Astrocyte (in vitro differentiated cells and primary cell): Measurements from ENCODE around the gene CHN2. TPM values are rescaled to one million over a fixed set of nuclear protein-coding genes. Genes with fewer than 3 reads are reported as not detected.

Source experiments
- DNase-seq: peaks from one replicate; pipeline ENCODE4 v3.0.0-alpha.2; 2010; ENCODE audit warnings: low read depth
- FAIRE-seq: peaks from 2 replicates; lab custom pipeline; 2011; peaks lifted over from hg19 to GRCh38; lab: Jason Lieb, UNC
- H2AFZ ChIP-seq: 2 replicates; pipeline ENCODE4 v1.6.0; 2012; ENCODE audit warnings: low read depth, low read length, inconsistent platforms
- H3K27ac ChIP-seq: 2 replicates; pipeline ENCODE4 v1.5.1; 2011; ENCODE audit warnings: low read depth, low read length, inconsistent platforms
- H3K27me3 ChIP-seq: 2 replicates; pipeline ENCODE4 v1.6.0; 2011; ENCODE audit warnings: low read length, inconsistent platforms; ENCODE audit not compliant: insufficient read depth
- H3K36me3 ChIP-seq: 2 replicates; pipeline ENCODE4 v1.5.1; 2011; ENCODE audit warnings: low read length, inconsistent platforms; ENCODE audit not compliant: insufficient read depth
- H3K4me1 ChIP-seq: 2 replicates; pipeline ENCODE4 v1.5.1; 2011; ENCODE audit warnings: low read length, inconsistent platforms; ENCODE audit not compliant: insufficient read depth
- H3K4me2 ChIP-seq: 2 replicates; pipeline ENCODE4 v1.6.0; 2012; ENCODE audit warnings: low read length, inconsistent platforms
- H3K4me3 ChIP-seq: 2 replicates; pipeline ENCODE4 v1.5.1; 2011; ENCODE audit warnings: low read depth, mild to moderate bottlenecking, low read length, inconsistent platforms; ENCODE audit not compliant: insufficient read depth
- H3K79me2 ChIP-seq: 2 replicates; pipeline ENCODE4 v1.6.0; 2012; ENCODE audit warnings: mild to moderate bottlenecking, low read length, inconsistent platforms; ENCODE audit not compliant: insufficient read depth
- H3K9ac ChIP-seq: 2 replicates; pipeline ENCODE4 v1.6.0; 2012; ENCODE audit warnings: mild to moderate bottlenecking, low read length, inconsistent platforms
- H3K9me3 ChIP-seq: 2 replicates; pipeline ENCODE4 v1.5.1; 2012; ENCODE audit warnings: low read depth, mild to moderate bottlenecking, low read length, inconsistent platforms; ENCODE audit not compliant: insufficient read depth
- H4K20me1 ChIP-seq: 2 replicates; pipeline ENCODE4 v1.6.0; 2012; ENCODE audit warnings: low read length, inconsistent platforms; ENCODE audit not compliant: insufficient read depth
- H3K27ac Mint-ChIP-seq: one replicate; pipeline ENCODE4 v1.8.0; 2021; ENCODE audit warnings: mild to moderate bottlenecking, mixed read lengths; ENCODE audit not compliant: unreplicated experiment
- H3K27me3 Mint-ChIP-seq: one replicate; pipeline ENCODE4 v1.8.0; 2021; ENCODE audit warnings: low read depth, mixed read lengths; ENCODE audit not compliant: unreplicated experiment
- H3K36me3 Mint-ChIP-seq: one replicate; pipeline ENCODE4 v1.8.0; 2021; ENCODE audit warnings: low read depth, mixed read lengths; ENCODE audit not compliant: unreplicated experiment
- H3K4me1 Mint-ChIP-seq: one replicate; pipeline ENCODE4 v1.8.0; 2021; ENCODE audit warnings: low read depth, mixed read lengths; ENCODE audit not compliant: unreplicated experiment
- H3K4me3 Mint-ChIP-seq: one replicate; pipeline ENCODE4 v1.8.0; 2021; ENCODE audit warnings: mild to moderate bottlenecking, moderate library complexity, mixed read lengths; ENCODE audit not compliant: unreplicated experiment
- H3K9me3 Mint-ChIP-seq: one replicate; pipeline ENCODE4 v1.8.0; 2021; ENCODE audit warnings: mild to moderate bottlenecking, mixed read lengths; ENCODE audit not compliant: unreplicated experiment
- EZH2 ChIP-seq: IDR thresholded peaks from 2 replicates; pipeline ENCODE4 v1.6.1; 2012; ENCODE audit warnings: mild to moderate bottlenecking, low read length, inconsistent platforms; ENCODE audit not compliant: insufficient read depth
- total RNA-seq: library from RNA; stranded (reverse); gene quantifications from 2 replicates; pipeline ENCODE4 v1.2.1, GENCODE V29; 2021
- TF ChIP-seq, protein P1 (sequence below): IDR thresholded peaks from 2 replicates; pipeline ENCODE4 v1.5.1; 2011; ENCODE audit warnings: low read depth, mild to moderate bottlenecking, inconsistent platforms, low read length, moderate library complexity; ENCODE audit not compliant: insufficient read depth

The CHN2 gene
- total RNA-seq, 1 donor from 2014 or later, result 2.5 TPM

DNA sequence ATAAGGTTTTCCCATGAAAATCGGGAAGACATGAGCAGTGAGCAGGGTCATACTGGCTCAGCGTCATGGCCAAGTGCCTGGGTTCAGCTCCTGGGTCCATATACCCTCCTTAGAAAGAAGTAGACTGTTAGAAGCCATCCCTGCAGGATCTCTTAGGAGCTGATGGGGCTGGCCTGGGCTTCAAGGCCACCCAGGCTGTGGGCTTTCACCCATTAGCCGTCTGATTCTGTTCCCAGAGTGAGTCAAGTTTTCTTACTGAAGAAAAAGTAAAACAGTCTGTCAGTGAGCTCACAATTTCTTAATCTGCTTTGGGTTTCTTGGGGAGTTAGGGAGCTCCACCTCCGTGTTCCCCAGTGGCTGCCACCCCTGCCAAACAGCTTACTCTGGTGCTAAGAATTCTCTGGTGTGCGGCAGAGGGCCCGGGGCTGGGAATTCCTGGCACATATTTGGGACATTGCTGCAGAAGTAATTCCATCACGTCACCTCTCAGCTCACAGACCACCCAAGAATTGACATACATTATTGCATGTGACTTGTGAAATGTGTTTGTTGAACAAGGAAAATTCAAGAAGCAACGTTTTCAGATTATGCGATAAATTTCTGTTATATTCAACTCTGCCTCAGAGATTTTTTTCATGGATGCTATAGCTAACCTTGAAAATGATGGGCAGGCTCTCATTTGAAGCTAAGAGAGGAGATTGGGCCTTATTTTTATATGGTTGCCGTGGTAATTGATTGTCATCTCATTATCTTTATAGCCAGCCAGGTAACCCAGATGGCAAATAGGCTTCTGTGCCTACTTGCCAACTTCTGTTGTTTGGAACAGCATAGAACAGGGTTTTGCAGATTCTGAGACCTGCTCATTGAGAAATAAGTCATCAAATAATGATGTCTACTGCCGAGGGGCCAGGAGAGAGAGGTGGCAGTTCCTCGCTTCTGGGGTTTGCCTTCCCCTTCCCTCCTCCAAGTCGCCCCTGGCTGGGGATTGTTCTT lies 166.4 kb downstream of the CHN2 start:
- Mint-ChIP-seq H3K27ac (no peak overlapping the region), H3K9me3 (peaks cover 5% of the 10 kb centered on the region), H3K4me1 (no peaks in the 10 kb centered on the region), H3K4me3 (no peak overlapping the region), H3K36me3 (no peaks in the 10 kb centered on the region), H3K27me3 (peaks cover 23% of the 10 kb centered on the region)
- Histone ChIP-seq H3K4me2 (no peak overlapping the region), H3K9ac (no peak overlapping the region), H3K4me3 (no peak overlapping the region), H3K36me3 (no peaks in the 10 kb centered on the region), H3K9me3 (no peaks in the 10 kb centered on the region), H3K27me3 (peaks cover 10% of the 10 kb centered on the region), H3K27ac (no peak overlapping the region), H3K4me1 (no peaks in the 10 kb centered on the region), H2AFZ (no peak overlapping the region), H4K20me1 (no peaks in the 10 kb centered on the region), H3K79me2 (no peaks in the 10 kb centered on the region)
- FAIRE-seq, result no peak
- TF ChIP-seq, protein P1, sequence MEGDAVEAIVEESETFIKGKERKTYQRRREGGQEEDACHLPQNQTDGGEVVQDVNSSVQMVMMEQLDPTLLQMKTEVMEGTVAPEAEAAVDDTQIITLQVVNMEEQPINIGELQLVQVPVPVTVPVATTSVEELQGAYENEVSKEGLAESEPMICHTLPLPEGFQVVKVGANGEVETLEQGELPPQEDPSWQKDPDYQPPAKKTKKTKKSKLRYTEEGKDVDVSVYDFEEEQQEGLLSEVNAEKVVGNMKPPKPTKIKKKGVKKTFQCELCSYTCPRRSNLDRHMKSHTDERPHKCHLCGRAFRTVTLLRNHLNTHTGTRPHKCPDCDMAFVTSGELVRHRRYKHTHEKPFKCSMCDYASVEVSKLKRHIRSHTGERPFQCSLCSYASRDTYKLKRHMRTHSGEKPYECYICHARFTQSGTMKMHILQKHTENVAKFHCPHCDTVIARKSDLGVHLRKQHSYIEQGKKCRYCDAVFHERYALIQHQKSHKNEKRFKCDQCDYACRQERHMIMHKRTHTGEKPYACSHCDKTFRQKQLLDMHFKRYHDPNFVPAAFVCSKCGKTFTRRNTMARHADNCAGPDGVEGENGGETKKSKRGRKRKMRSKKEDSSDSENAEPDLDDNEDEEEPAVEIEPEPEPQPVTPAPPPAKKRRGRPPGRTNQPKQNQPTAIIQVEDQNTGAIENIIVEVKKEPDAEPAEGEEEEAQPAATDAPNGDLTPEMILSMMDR, result no peak
- TF ChIP-seq EZH2, result no peak
- DNase-seq, result no peak

GRCh38 chr7:29362380-29362779 lies 167.8 kb downstream of the CHN2 start:
- Mint-ChIP-seq H3K27ac (no peak overlapping the region), H3K27me3 (peaks cover 23% of the 10 kb centered on the region), H3K4me1 (no peaks in the 10 kb centered on the region), H3K9me3 (peaks cover 7% of the 10 kb centered on the region), H3K36me3 (no peaks in the 10 kb centered on the region), H3K4me3 (no peak overlapping the region)
- TF ChIP-seq, protein P1, result no peak
- TF ChIP-seq EZH2, result no peak
- no peaks in the 10 kb centered on the region for H3K79me2 ChIP-seq
- no peak for DNase-seq
- H3K4me3 ChIP-seq, result no peak overlapping the region
- no peaks in the 10 kb centered on the region for H3K9me3 ChIP-seq
- no peak overlapping the region for H3K27ac ChIP-seq
- no peak for FAIRE-seq
- H3K9ac ChIP-seq, result no peak overlapping the region
- no peak overlapping the region for H2AFZ ChIP-seq
- H3K4me1 ChIP-seq, result no peaks in the 10 kb centered on the region
- H3K27me3 ChIP-seq, result peaks cover 10% of the 10 kb centered on the region
- H3K36me3 ChIP-seq, result no peaks in the 10 kb centered on the region
- no peak overlapping the region for H3K4me2 ChIP-seq
- no peaks in the 10 kb centered on the region for H4K20me1 ChIP-seq
